Measurements from ENCODE around the gene PDIA2.

Gene PDIA2

GRCh38 chr16:285146-286055 is 2.4 kb downstream of the PDIA2 start:
- no peak for TF ChIP-seq CTCF (IDR thresholded peaks at IDR 0.05)

GRCh38 chr16:286491-287297 is 3.7 kb downstream of the PDIA2 start:
- no peak for TF ChIP-seq CTCF (IDR thresholded peaks at IDR 0.05)

- TF ChIP-seq CTCF (IDR thresholded peaks at IDR 0.05): no peak
Observed at GRCh38 chr16:287298-287811, 4.4 kb downstream of the PDIA2 start.

- TF ChIP-seq CTCF (IDR thresholded peaks at IDR 0.05): no peak
Observed at GRCh38 chr16:287981-288920, 5.3 kb downstream of the PDIA2 start.

GRCh38 chr16:289395-289997 is 6.5 kb downstream of the PDIA2 start:
- no peak for TF ChIP-seq CTCF (IDR thresholded peaks at IDR 0.05)

- no peak for TF ChIP-seq CTCF (IDR thresholded peaks at IDR 0.05)
Observed at GRCh38 chr16:290015-290680, 7.2 kb downstream of the PDIA2 start.
